ENCODE data around the gene PKD2L1. TPM values are rescaled to one million over a fixed set of nuclear protein-coding genes. Genes with fewer than 3 reads are reported as not detected.

PKD2L1 gene
- total and polyA plus RNA-seq, 12 donors = not detected

DNA sequence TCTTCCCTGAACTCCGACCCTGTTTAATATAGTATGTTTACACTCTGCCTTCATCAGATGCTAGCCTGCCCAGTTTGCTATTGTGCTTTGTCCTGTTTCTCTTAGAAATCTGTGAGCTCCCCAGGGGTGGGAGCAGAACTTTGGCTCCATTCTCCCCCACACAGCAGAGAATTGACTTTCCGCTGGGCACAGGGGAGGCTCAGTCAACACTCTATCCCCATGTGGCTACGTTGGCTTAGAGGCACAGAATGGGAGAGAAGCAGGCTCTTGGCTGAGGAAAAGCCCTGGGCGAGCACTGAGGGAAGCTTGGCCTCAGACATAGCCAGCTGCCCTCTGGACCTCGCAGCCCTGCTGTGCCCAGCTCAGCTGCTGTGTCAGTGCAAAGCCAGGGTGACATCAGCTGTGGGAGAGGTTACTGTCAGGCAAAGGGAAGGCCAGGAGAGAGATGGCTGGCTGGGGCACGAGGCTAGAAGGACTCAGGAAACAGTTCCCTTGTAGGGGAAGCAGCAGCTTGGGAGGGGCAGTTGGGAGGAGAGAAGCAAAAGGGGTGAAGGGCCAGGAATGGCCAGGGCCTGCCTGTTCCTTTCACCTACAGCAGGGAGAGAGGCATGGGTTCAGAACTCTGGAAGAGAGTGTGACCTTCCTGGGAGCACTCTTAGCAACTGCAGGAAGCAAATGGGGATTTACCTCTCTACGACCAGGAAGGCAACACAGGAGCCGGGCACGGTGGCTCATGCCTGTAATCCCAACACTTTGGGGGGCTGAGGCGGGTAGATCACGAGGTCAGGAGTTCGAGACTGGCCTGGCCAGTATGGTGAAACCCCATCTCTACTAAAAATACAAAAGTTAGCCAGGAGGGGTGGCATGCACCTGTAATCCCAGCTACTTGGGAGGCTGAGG, 11.2 kb upstream of the PKD2L1 start:
- no peaks in the 10 kb centered on the region for H3K36me3 ChIP-seq
- intact Hi-C loops (cut with DNase I) = loop anchor here in 3 of 10 donors (2.0 to 10.0 kb wide), 3 partner anchors 92 to 536 kb away; partner anchors contain the start of gene SEC31B (in 1 of the 3)
- peak in 7 of 8 donors; percentile 9 to 69 (median 36) for ATAC-seq
- H3K4me1 ChIP-seq = peaks cover 0 to 38% (median 6%) of the 10 kb centered on the region in 9 donors
- peaks cover 0 to 17% (median 3%) of the 10 kb centered on the region in 7 donors for H3K27me3 ChIP-seq
- no peak overlapping the region for H3K4me3 ChIP-seq
- peak overlapping the region in 1 of 10 donors; percentile 71 for H3K27ac ChIP-seq
- 66 to 76% methylated on average over 12 of the region's 12 CpGs for WGBS, 2 donors
- TF ChIP-seq, protein P1, sequence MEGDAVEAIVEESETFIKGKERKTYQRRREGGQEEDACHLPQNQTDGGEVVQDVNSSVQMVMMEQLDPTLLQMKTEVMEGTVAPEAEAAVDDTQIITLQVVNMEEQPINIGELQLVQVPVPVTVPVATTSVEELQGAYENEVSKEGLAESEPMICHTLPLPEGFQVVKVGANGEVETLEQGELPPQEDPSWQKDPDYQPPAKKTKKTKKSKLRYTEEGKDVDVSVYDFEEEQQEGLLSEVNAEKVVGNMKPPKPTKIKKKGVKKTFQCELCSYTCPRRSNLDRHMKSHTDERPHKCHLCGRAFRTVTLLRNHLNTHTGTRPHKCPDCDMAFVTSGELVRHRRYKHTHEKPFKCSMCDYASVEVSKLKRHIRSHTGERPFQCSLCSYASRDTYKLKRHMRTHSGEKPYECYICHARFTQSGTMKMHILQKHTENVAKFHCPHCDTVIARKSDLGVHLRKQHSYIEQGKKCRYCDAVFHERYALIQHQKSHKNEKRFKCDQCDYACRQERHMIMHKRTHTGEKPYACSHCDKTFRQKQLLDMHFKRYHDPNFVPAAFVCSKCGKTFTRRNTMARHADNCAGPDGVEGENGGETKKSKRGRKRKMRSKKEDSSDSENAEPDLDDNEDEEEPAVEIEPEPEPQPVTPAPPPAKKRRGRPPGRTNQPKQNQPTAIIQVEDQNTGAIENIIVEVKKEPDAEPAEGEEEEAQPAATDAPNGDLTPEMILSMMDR (IDR thresholded peaks at IDR 0.05) = no peak
- peak in 1 of 2 donors; percentile 38 for DNase-seq
- no peaks in the 10 kb centered on the region for H3K9me3 ChIP-seq

DNA sequence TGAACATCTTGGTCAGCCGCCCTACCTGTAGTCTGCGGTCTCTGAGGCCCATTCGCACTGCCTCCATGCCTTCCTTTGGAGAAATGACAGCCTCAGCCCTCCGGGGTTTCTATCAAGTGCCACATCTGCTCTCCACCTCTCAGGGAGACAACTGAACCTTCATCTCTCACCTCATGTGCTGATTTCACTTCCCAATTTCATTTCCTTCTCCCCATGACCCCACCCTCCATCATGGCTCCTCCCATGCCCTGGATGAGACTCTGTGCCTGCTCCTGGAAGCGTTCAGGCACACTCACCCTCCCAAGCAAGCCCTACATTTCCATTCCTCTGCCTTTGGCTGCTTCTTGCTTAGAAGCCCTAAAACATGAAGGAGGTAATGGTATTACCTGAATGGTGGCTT, 9.2 kb upstream of the PKD2L1 start:
- H3K9me3 ChIP-seq = no peaks in the 10 kb centered on the region
- no peak for ATAC-seq
- no peaks in the 10 kb centered on the region for H3K36me3 ChIP-seq
- H3K27ac ChIP-seq = no peak overlapping the region
- peaks cover 0 to 28% (median 0%) of the 10 kb centered on the region in 9 donors for H3K4me1 ChIP-seq
- H3K27me3 ChIP-seq = peaks cover 0 to 30% (median 11%) of the 10 kb centered on the region in 7 donors
- TF ChIP-seq, protein P1 (IDR thresholded peaks at IDR 0.05) = no peak
- H3K4me3 ChIP-seq = no peak overlapping the region
- no peak for DNase-seq
- intact Hi-C loops (cut with DNase I) = loop anchor here in 7 of 10 donors (1.0 to 10.0 kb wide), 8 partner anchors 94 to 538 kb away; partner anchors contain the start of gene SEC31B (in 5 of the 7)
- WGBS, 2 donors = 64 to 65% methylated on average over 5 of the region's 5 CpGs

DNA sequence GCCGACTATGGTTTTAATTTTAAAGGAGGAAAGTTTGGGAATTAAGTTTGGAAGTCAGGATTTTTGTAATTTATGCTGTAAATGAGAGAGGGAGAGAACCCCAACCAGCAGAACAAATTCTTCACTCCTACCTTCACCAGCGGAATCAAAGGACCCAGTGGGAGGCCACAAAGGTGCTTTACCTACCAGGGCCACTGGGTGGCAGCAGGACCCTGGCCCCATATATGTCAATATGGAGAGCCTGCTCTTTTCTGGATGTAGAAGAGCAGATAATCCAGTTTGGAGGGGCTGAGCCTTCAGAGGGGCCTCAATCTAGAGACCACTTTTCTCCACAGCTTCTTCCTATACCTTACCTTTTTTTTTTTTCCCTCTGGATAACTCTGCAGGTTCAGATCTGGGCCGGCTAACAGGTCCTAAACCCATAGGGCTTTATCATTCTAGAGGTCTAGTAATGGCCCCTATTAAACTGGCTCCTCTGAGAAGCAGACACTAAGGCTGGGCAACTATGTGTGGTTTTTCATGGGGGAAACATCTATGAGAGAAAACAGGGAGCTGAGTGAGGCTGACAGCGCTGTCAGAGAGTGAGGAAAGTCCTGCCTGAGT, 8.5 kb upstream of the PKD2L1 start:
- Histone ChIP-seq H3K27me3 (peaks cover 0 to 30% (median 16%) of the 10 kb centered on the region in 7 donors), H3K4me1 (peaks cover 0 to 28% (median 0%) of the 10 kb centered on the region in 9 donors), H3K27ac (no peak overlapping the region), H3K36me3 (no peaks in the 10 kb centered on the region), H3K9me3 (no peaks in the 10 kb centered on the region), H3K4me3 (no peak overlapping the region)
- WGBS, 2 donors = 55 to 56% methylated on average over 4 of the region's 4 CpGs
- DNase-seq = peak; percentile 72 to 75
- intact Hi-C loops (cut with DNase I) = loop anchor here in 8 of 10 donors (1.0 to 10.0 kb wide), 8 partner anchors 94 to 539 kb away; partner anchors contain the start of gene SEC31B (in 5 of the 8)
- ATAC-seq = peak; percentile 53 to 80 (median 74)
- TF ChIP-seq, protein P1 (IDR thresholded peaks at IDR 0.05) = peak; percentile 86 to 95 (median 92)

DNA sequence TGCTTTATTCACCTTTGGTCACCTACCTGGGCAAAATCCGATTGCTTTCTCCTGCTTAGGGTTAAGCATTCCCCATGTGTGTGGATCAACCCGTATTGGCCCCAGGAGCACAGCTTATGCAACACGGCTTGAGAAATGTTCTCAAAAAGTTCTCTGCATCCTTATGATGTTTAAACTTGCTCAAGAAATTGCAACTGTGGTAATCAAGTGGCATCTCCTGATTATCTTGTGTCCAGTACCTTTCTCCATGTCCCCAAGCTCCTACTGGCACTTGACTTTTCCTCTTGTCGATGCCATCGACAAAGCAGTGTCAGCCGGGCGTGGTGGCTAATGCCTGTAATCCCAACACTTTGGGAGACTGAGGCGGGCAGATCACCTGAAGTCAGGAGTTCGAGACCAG, 4.7 kb upstream of the PKD2L1 start:
- no peak overlapping the region for H3K4me3 ChIP-seq
- 84 to 85% methylated on average over 9 of the region's 9 CpGs for WGBS, 2 donors
- intact Hi-C loops (cut with DNase I) = loop anchor here in 4 of 10 donors (5.0 to 10.0 kb wide), 4 partner anchors 180 to 543 kb away; partner anchors contain the start of gene SEC31B (in 4 of the 4)

More for the DNA sequence above, 4.7 kb upstream of the PKD2L1 start:
- ATAC-seq (no peak), DNase-seq (no peak)
- TF ChIP-seq, protein P1 (IDR thresholded peaks at IDR 0.05) = no peak
- no peak overlapping the region for H3K27ac ChIP-seq
- peaks cover 0 to 60% (median 40%) of the 10 kb centered on the region in 7 donors for H3K27me3 ChIP-seq
- no peaks in the 10 kb centered on the region for H3K9me3 ChIP-seq
- H3K4me1 ChIP-seq = peaks cover 0 to 13% (median 0%) of the 10 kb centered on the region in 9 donors
- no peaks in the 10 kb centered on the region for H3K36me3 ChIP-seq

Measured in heart right ventricle (tissue), 16 donors.